Adrenal gland (tissue), 12 donors: ENCODE measurements around the gene GAMT. TPM values are rescaled to one million over a fixed set of nuclear protein-coding genes. Genes with fewer than 3 reads are reported as not detected.

ENCODE experiments used
- DNase-seq, 7 donors: peaks; one replicate each; pipeline ENCODE4 v3.0.0-alpha.2; 2019 to 2020
- H3K27ac ChIP-seq, 5 donors: fragments of 200-600 bp; sonication (generic) in 4 of 5; 1 replicate in 3 of 5; 2 replicates in 2 of 5; pipeline versions ENCODE4 v1.5.1 to v1.8.0; 2016 to 2020; ENCODE audit warnings: mild to moderate bottlenecking in 1 of 5
- H3K27me3 ChIP-seq: fragments of 200-600 bp; 2 replicates; pipeline ENCODE4 v1.8.0; 2021
- H3K36me3 ChIP-seq, 2 donors: fragments of 200-600 bp; replicated peaks in 1 of 2; 1 replicate in 1 of 2; 2 replicates in 1 of 2; pipeline versions ENCODE4 v1.5.1 to v1.8.0; 2018 to 2022
- H3K4me1 ChIP-seq, 2 donors: fragments of 200-600 bp; replicated peaks in 1 of 2; 1 replicate in 1 of 2; 2 replicates in 1 of 2; pipeline versions ENCODE4 v1.5.1 to v1.8.0; 2018 to 2021
- H3K4me3 ChIP-seq, 4 donors: fragments of 200-600 bp; sonication (generic) in 3 of 4; one replicate each; pipeline ENCODE4 v1.5.1; 2016 to 2018
- H3K9me3 ChIP-seq, 3 donors: fragments of 200-600 bp; sonication (generic) in 1 of 3; replicated peaks in 1 of 3; 1 replicate in 2 of 3; 2 replicates in 1 of 3; pipeline versions ENCODE4 v1.5.1 to v1.8.0; 2016 to 2021
- POLR2A ChIP-seq, 2 donors: fragments of 450-650 bp; IDR thresholded peaks; one replicate each; pipeline ENCODE4 v1.6.1; 2017; ENCODE audit warnings: antibody characterized with exemption in 2 of 2, mild to moderate bottlenecking in 2 of 2, moderate library complexity in 1 of 2
- WGBS, 4 donors: extraction: QIAGEN DNeasy Blood & Tissue Kit in 2 of 4; methylation state at CpG; one replicate each; pipeline versions ENCODE4 v1.1.5 to v1.1.7; 2013 to 2017; 5-methylcytosine and 5-hydroxymethylcytosine counted together
- intact Hi-C, 2 donors: fragments of 100-400 bp; cut with DNase I; formaldehyde crosslinking; loops; one replicate each; pipeline versions ENCODE4 v1.14.1 to v1.15.0; 2022 to 2023
- polyA plus RNA-seq, 3 donors: library from polyadenylated mRNA; stranded (reverse); fragments of 200-250 nt in 2 of 3; fragments of 350-450 nt in 1 of 3; fragmentation: Illumina TruSeq in 1 of 3; extraction: RNeasy Lipid Tissue Mini Kit (QIAGEN cat#74804) in 1 of 3; gene quantifications; one replicate each; pipeline ENCODE4 v1.2.3, GENCODE V29; 2013 to 2014
- total RNA-seq, 9 donors: library from RNA; depleted of rRNA in 4 of 9; stranded (reverse); fragments of >200 nt in 4 of 9; fragments of 120-200 nt in 1 of 9; fragmentation: NEBNext Ultra II Directional in 1 of 9; extraction: Animal tissue kit (Norgen Biotek cat#: 25700) in 1 of 9; gene quantifications; one replicate each; pipeline versions ENCODE4 v1.1.0 to v1.2.4, GENCODE V29; 2013 to 2023
- TF ChIP-seq, protein P1 (sequence below), 6 experiments: fragments of 450-650 bp in 4 of 6; fragments of 200-600 bp in 2 of 6; sonication (generic) in 1 of 6; IDR thresholded peaks; 1 replicate in 5 of 6; 2 replicates in 1 of 6; pipeline versions ENCODE4 v1.5.1 to v1.8.0; 2016 to 2021; ENCODE audit warnings: antibody characterized with exemption in 6 of 6, mild to moderate bottlenecking in 2 of 6, moderate library complexity in 1 of 6
- donor health status: healthy with polysubstance abuse.
- donor health status: Bipolar disorder and iron deficiency.
- donor health status: DM: yes; HTN: yes; CAD: no.
- donor health status: DM: no; HTN: no; CAD: no.
- donor health status: DM: no; HTN: no; CAD: no.
- donor health status: DM: yes; HTN: yes; CAD: no.

GAMT gene
- total and polyA plus RNA-seq, 12 donors: 7.4 to 96.9 (median 36.3) TPM

DNA sequence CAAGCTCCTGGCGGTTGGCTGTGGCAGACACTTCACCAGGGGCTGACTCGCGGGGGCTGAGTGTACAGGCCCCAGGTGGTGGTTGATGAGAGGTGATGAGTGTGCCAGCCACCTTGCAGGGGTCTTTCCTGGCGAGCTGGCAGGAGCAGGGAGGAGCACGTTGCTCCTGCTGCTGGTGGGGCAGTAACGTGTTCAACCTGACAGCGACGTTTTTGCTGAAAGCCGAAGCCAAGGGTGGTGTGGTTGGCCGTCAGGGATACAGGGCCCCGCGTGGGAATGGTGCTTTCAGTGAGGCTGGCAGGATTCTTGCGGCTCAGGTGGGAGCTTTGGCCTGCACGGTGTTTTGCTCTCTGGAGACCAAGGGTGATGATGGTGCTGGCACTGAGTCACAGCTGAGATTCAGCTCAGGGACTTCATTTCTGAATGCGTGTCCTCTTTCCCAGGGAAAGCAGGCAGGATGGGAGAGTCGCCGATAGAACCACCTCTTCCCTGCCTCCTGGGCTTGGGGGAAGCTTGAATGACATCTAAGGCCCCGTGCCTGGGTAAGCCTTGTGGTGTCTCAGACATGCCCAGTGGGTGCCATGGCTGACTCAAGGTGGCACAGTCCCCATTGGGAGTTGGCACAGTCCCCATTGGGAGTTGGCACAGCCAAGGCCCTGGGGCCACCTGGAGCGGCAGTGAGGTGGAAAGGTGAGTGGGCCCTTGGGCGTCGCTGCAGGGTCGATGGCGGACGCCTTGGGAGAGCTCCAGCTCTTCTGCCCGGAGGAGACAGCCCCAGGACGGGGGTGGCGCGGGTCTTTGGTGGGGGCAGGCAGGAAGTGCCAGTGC is 14.9 kb upstream of the GAMT start:
- peak overlapping the region in 1 of 4 donors; percentile 34 for H3K4me3 ChIP-seq

DNA sequence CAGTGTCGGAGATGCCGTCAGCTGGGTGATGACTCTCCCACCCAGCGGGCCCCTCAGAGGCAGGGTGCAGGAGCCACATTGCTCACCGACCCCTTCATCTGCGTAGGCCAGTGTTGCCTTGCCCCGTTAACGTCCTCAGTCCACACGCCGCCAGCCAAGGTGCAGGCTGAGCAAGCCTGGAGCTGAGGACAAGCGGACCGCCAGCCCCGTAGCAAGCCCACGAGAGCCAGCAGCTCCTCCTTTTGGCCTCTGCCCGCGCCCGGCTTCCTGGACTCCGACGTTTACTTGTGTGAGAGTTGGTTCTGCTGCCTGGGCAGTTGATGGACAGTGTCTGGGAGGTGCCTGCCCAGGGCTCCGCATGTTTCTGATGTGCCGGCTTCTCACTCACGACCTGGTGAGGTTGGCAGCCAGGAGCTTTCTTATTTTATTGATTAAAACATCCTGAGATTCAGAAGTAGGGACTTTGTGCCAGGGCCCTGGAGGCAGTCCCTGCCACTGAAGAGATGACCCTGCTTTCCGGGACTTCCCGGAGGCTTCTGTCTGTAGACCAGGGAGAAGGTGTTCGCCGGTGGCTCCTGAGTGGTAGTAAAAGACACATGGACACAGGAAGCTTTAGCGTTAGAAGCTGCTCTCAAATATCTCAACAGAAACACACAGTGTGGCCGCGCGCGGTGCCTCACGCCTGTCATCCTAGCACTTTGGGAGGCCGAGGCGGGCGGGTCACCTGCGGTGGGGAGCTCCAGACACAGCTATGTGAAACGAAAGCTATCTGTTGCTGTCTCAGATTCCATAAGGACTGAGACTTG is 11.9 kb upstream of the GAMT start:
- Histone ChIP-seq H3K4me1 (peaks cover 55 to 77% of the 10 kb centered on the region in 2 donors), H3K27ac (peak overlapping the region in 2 of 5 donors; percentile 94 to 99), H3K9me3 (no peaks in the 10 kb centered on the region), H3K36me3 (peaks cover 0 to 12% of the 10 kb centered on the region in 2 donors), H3K4me3 (no peak overlapping the region), H3K27me3 (no peaks in the 10 kb centered on the region)
- DNase-seq: no peak
- TF ChIP-seq, protein P1, sequence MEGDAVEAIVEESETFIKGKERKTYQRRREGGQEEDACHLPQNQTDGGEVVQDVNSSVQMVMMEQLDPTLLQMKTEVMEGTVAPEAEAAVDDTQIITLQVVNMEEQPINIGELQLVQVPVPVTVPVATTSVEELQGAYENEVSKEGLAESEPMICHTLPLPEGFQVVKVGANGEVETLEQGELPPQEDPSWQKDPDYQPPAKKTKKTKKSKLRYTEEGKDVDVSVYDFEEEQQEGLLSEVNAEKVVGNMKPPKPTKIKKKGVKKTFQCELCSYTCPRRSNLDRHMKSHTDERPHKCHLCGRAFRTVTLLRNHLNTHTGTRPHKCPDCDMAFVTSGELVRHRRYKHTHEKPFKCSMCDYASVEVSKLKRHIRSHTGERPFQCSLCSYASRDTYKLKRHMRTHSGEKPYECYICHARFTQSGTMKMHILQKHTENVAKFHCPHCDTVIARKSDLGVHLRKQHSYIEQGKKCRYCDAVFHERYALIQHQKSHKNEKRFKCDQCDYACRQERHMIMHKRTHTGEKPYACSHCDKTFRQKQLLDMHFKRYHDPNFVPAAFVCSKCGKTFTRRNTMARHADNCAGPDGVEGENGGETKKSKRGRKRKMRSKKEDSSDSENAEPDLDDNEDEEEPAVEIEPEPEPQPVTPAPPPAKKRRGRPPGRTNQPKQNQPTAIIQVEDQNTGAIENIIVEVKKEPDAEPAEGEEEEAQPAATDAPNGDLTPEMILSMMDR (IDR thresholded peaks at IDR 0.05): no peak
- WGBS, 4 donors: 70 to 77% (median 75%) methylated on average over 26 to 36 of the region's 36 CpGs
- intact Hi-C loops: no loop called here

More for the DNA sequence above, 14.9 kb upstream of the GAMT start:
- TF ChIP-seq, protein P1 (IDR thresholded peaks at IDR 0.05): no peak
- no peak for TF ChIP-seq POLR2A (IDR thresholded peaks at IDR 0.05)
- Histone ChIP-seq H3K9me3 (no peaks in the 10 kb centered on the region), H3K4me1 (peaks cover 28 to 60% of the 10 kb centered on the region in 2 donors), H3K36me3 (peaks cover 0 to 34% of the 10 kb centered on the region in 2 donors), H3K27ac (peak overlapping the region; percentile 1 to 96 (median 80)), H3K27me3 (no peaks in the 10 kb centered on the region)
- intact Hi-C loops: no loop called here
- peak in 2 of 7 donors; percentile 59 to 60 for DNase-seq
- 33 to 60% (median 46%) methylated on average over 13 to 28 of the region's 28 CpGs for WGBS, 4 donors

DNA sequence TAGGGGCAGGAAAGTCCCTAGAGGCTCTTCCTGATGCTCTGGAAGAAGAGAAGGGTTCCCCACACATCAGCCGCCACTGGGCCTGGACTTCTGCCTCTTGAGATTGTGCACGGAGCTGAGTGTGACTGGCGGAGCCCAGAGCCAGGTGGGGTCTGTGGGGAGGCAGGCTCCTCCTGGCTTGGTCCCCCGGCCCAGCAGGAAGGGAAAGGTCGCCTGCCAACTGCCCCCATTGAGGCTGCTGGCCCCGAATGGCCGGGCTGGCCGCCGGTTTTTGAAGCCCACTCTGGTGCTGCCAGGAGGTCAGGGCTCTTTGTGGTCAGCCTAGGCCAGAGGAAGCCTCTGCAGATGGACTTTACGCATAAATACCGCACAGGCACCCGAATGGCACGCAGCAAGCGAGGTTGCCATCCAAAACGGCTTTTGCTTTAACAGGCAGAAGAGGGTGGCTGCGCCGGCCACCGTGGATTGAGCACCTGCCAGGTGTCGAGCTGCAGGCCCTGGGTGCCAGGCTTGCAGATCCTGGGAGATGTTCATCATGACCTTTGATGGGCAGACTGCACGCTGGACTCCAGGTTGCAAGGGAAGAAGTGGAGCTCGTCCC is 11.1 kb upstream of the GAMT start:
- Histone ChIP-seq H3K4me3 (no peak overlapping the region), H3K4me1 (peaks cover 55 to 69% of the 10 kb centered on the region in 2 donors), H3K9me3 (no peaks in the 10 kb centered on the region), H3K27ac (peak overlapping the region in 4 of 5 donors; percentile 62 to 99 (median 94)), H3K27me3 (no peaks in the 10 kb centered on the region), H3K36me3 (peaks cover 0 to 12% of the 10 kb centered on the region in 2 donors)
- 72 to 79% (median 76%) methylated on average over 12 to 21 of the region's 21 CpGs for WGBS, 4 donors
- no peak for TF ChIP-seq POLR2A (IDR thresholded peaks at IDR 0.05)
- TF ChIP-seq, protein P1 (IDR thresholded peaks at IDR 0.05): no peak
- intact Hi-C loops: no loop called here
- DNase-seq: no peak
